GM18526 (cell line): ENCODE data around the gene WFDC1.

Source experiments
- POLR2A ChIP-seq: IDR thresholded peaks from 3 replicates; pipeline ENCODE4 v1.6.1; 2011; ENCODE audit not compliant: insufficient read length; ENCODE audit errors: extremely low read depth

Gene WFDC1

DNA sequence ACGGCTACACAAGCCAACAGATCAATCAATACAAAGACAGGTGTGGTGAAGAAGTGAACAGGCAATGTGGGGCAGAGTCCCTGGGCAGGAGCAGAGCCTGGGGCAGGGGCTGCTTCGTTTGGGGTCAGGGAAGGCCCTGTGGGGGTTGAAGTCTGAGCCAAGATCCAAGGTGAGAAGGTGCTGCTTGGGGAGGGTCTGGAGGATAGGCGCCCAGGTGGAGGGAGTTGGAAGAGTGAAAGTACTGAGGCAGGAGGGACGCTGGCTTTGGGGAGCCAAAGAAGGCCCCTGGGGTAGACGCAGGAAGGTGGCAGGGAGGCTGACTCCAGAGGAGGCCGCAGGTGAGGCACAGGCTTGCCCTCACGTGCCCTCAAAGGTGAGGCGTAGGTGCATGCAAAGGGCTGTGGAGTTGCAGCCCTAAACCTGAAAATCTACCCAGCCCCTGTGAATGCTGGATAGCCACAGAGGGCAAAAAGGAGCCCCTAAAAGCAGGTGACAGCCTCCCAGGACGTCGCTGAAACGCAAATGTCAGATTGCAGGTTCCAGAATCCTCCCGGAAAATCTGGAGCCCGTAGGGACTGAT lies 33.3 kb downstream of the WFDC1 start:
- no peak for TF ChIP-seq POLR2A

DNA sequence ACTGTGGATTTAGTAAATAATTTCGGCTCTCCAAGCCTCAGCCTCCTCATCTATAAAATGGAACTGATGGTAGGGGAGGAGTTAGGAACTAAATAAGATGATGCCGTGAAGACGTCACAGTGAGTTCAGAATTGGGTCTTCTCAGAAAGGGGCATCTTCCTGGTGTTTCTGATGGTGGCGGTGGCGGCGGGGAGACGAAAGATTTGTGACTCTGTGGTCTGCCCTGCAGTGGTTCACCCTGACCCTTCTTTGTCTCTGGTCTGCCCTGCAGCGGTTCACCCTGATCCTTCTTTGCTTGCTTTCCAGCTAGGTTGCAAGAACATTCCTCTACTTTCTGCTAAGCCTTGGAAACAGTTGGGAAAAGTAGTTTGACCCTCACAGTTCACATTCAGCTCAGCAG lies 34.3 kb downstream of the WFDC1 start:
- no peak for TF ChIP-seq POLR2A

DNA sequence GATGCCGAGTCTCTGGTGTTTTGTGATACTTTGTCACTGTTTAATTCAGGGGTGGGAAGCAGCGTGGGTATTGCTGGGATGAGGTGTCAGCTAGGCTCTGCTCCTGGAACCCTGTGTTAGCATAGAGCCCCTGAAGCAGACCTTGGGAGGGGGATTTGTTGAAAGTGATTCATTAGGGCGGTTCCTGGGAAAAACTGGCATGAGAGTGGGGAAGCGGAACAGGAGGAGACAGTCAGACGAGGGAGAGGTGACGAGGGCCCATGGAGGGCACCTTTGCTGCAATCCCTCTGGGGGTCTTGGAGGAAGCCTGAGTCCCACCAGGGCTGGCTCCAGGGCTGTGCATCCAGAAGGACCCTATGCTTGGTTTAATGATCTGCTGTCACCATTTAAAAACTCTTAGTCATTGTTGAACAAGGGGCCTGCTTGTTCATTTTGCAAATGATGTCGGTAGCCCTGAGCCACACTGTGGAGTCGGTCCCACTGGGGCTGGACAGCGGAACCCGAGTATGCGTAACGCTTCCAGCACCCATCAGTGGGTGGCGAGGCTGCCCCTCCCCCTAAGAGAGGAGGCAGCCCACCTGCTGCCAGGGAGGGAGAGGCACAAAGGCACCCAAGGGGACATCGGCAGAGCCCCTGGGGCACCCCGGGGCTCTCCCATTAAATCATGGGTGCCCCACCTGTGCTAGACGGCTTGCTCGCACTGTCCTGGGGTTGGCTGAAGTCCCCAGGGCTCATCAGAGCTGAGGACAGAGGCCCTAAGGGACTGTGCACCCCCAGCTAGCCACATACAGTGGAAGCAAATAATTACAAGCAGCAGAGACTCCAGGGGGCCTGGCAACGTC lies 35.4 kb downstream of the WFDC1 start:
- no peak for TF ChIP-seq POLR2A

DNA sequence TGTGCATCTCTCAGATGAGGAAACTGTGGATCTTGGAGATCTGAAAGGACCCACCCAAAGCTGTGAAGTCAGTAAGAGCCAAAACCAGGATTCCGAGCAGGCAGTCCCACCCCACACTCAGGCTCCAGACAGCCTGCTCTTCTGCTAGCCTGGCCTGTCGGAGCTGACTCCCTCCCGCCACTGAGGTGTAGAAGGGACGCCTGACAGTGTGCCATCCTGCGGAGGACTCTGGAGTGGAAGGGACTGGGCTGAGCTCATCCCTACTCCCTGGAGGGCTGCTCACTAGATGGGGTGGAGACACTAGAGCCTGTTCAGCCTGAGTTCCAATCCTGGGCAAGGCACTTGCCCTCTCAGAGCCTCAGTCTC lies 36.0 kb downstream of the WFDC1 start:
- TF ChIP-seq POLR2A: no peak

DNA sequence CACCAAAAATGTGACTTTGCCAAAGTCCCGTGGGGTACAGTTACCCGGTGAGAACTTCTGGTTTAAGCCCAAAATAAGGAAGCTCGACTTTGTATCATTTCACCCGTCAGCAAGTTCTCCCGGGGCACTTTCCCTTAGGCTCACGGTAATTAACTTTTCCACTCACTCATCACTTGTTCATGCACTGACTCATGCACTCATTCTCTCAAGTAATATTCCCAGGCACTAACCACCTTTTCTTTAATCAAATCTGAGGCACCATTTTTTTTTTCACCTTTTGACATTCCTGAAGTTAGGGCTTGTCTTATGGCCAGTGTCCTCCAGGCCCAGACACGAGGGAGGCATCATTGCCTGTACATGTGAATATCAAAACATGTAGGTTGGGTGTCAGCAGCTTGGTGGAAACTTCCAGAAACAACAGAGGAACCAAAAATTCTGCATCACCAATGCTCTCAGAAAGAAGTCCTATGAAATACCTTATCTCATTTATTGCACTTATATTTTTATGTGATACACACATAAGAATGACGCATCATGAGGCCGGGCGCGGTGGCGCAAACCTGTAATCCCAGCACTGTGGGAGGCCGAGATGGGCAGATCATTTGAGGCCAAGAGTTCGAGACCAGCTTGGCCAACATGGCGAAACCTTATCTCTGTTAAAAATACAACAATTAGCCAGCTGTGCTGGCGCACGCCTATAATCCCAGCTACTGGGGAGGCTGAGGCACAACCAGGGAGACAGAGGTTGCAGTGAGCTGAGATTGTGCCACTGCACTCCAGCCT lies 37.5 kb downstream of the WFDC1 start:
- TF ChIP-seq POLR2A: no peak

DNA sequence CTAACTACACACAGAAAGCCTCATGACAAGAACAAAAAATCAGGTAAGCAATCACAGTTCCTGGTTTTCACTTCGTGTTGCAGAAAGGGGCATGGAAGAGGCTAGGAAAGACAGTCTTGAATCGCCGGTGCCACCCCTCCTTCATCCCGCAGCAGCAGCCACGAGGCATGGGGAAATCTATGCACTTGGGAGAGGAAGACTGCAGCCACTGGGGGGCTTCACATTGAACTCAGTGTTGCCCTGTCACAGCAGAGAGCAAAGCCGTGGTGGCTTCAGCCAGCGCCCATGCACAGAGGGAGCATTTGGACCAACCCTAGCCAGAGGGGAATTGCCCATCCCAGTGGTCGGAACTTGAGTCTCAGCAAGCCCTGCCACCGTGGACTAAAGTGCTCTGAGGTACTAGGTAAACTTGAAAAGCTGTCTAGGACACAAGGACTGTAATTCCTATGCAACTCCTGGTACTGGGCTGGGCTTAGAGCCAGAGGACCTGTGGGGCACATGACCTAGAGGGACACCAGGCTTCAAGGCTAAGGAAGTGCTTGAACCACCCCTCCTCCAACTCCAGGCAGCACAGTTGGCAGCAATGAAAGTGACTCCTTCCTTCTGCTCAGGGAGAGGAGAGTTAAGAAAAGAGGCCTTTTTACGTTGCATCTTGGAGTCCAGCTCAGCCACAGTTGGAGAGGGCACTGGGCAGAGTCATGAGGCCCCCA lies 38.5 kb downstream of the WFDC1 start:
- TF ChIP-seq POLR2A: no peak

DNA sequence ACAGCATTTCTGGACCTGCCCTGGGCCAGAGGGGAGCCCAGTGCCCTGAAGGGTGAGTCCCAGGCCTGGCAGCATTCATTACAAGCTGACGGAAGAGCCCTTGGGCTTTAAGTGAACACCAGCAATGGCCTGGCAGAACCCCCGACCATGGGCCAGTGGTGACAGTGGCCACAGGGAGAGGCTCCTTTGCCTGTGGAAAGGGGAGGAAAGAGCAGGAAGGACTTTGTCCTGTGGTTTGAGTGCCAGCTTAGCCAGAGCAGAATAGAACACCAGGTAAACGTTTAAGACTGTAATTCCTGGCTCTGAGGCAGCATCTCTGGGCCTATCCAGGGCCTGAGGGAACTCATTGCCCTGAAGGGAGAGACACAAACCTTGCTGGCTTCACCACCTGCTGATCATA lies 39.4 kb downstream of the WFDC1 start:
- no peak for TF ChIP-seq POLR2A

DNA sequence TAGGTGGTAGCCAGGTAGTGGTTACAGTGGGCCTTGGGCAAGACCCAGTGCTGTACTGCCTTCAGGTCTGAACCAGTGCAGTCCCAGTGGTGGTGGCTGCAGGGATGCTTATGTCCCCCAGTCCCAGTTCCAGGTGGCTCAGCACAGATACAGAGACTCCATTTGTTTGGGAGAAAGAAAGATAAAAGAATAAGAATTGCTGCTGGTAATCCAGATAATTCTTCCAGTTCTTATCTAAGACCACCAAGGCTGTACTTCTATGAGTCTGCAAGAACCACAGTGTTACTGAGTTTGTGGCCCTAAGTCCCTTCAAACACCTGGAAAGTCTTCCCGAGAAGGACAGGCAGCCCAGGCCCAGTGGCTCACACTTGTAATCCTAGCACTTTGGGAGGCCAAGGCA lies 39.8 kb downstream of the WFDC1 start:
- no peak for TF ChIP-seq POLR2A

DNA sequence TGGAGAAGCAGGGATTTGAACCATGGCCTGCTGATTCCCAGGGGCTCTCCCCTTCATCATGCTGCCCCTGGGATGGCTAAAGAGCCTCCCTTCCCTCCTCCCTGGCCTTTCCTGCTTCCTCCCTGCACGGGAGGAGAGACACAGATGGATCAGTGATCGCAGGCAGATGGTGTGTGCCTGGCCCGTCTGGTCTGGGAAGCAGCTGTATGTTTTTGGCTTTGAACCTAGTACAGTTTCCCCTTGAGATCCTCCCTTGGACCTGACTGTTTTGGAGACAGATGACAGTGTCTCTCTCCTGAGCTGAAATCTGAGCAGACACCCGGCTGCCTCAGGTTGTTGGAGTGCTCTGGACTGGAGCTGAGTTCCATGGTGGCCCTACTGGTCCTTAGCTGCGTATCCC lies 44.6 kb downstream of the WFDC1 start:
- no peak for TF ChIP-seq POLR2A

DNA sequence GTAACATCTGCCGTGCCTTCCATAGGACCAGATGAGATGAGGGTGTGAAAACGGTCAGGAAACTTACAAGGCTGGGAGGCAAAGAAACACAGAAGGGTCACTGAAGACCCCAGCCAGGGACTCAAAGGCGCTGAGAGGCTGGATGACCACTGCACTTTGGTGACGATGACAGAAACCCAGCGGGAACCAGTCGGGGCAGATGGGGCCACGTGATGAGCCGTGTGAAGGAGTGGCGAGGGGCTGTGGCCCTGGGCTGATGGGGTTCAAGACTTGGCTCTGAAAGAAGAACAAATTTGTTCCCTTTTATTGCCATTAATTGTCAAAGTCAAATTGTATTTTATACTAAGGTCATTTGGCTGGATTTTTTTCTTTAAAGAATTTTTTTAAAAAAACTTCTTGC lies 45.1 kb downstream of the WFDC1 start:
- TF ChIP-seq POLR2A: no peak

DNA sequence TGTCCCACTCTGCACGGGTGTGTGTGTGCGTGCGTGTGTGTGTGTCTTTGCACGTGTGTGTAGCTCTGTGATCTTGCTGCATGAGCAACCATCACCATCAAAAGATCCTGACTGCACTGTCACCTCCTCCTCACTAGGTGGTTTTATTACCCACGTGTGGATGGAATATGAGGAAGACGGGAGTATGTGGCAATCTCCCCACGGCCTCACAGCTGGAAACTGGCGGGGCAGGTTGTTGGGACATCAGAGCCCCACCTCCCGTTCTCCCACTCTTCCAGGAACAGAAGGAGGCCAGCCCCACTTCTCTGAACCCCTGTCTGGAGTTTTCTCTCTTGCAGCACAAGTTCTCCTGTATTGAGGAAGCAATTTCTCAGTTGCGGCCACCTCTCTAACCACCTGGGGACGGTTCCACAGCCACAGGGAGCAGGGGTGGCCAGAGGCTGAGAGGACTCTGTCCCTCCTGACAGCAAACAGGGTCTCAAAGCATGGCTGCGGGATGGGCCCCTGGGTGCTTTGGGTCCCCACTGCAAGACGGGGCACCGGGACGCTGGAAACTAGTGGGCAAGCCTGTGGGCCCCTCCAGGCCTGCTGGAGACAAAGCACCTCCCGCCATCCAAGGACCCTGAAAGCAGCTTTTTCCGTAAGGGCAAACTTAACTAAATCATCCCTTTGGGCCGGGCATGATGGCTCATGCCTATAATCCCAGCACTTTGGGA lies 45.8 kb downstream of the WFDC1 start:
- TF ChIP-seq POLR2A: no peak

DNA sequence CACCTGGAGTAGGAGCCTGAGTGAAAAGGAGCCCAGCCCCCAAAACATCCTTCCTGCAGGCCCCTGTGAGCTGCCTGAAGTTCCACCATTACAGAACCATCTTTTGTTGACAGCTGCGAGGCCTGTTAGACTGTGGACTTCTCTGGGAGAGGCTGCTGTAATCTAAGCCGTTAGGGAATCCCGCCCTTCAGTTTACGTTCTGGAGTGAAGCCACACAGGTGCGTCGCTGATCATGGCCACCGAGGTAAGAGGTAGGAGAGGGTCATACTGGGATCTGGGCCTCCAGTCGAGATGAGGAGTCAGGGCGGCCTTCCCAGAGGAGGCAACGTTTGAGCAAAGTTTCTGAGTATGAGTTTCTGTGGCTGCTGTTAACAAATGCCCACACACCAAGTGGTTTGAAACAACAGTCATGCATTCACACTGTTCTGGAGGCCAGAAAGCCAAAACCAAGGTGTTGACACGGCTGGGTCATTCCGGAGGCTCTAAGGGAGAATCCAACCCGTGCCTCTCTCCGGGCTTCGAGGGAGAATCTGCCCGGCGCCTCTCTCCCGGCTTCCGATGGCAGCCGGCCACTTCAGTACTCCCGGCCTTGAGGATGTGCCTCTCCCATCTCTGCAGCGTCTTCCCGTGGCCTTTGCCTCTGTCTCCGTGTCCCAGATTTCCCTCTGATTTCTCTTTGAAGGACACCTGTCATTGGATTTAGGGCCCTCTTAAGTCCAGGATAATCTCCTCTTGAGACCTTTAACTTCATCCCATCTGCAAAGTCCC lies 47.0 kb downstream of the WFDC1 start:
- no peak for TF ChIP-seq POLR2A

DNA sequence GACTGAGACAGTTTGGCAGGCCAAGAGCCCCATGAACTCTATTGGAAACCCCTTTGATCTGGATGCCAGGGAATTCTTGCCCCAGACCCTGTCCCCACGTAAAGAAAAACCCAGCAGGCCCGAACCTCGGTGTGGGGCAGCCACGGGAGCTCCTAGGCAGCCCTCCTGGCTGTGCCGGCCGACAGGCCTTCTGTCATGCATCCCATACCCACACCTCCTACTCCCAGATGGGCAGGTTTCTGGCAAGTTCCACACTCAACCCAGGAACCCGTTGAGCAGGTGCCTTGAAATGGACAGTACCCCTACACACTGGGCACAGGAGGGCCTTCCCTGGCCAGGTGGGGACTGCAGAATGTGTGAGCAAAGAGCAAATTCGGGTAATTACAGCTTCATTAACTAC lies 50.1 kb downstream of the WFDC1 start:
- no peak for TF ChIP-seq POLR2A

DNA sequence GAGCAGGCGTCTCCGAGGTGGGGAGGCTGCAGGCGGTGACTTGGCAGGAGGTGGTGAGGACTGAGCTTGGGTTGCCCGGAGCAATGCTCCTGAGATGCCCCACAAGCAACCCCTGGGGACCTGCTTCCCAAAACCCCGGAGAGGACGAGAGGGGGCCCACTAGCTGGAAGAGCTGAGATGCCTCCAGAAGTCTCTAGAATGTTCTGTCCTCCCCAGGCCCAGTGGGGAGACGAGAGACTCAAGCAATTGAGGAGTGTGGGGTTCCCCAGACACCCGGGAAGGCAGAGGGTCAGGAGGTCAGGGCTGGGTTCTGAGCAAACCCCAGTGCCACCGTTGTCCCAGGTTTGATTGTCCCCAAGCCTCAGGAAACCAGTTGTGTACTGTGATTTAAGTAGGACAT lies 52.5 kb downstream of the WFDC1 start:
- TF ChIP-seq POLR2A: no peak
